Activated CD4-positive, CD25-positive, alpha-beta regulatory T cell treated with anti-CD3 and anti-CD28 coated beads, Interleukin-2, amount 50 U/mL, for 24 hours (primary cell): ENCODE results near the gene FBXO45.
"Not testable (repeated sequence)": the region's sequence is repeated elsewhere in the genome, so short reads cannot be mapped to it uniquely, and the experiment has no call there.

Source experiments
- ATAC-seq, 2 donors: fragments of 150-1000 bp; cut with Tn5 transposase; one replicate each; pipeline ENCODE4 v1.10.0; 2021; ENCODE audit warnings: mild to moderate bottlenecking in 1 of 2, moderate library complexity in 1 of 2

FBXO45 gene, protein sequence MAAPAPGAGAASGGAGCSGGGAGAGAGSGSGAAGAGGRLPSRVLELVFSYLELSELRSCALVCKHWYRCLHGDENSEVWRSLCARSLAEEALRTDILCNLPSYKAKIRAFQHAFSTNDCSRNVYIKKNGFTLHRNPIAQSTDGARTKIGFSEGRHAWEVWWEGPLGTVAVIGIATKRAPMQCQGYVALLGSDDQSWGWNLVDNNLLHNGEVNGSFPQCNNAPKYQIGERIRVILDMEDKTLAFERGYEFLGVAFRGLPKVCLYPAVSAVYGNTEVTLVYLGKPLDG

DNA sequence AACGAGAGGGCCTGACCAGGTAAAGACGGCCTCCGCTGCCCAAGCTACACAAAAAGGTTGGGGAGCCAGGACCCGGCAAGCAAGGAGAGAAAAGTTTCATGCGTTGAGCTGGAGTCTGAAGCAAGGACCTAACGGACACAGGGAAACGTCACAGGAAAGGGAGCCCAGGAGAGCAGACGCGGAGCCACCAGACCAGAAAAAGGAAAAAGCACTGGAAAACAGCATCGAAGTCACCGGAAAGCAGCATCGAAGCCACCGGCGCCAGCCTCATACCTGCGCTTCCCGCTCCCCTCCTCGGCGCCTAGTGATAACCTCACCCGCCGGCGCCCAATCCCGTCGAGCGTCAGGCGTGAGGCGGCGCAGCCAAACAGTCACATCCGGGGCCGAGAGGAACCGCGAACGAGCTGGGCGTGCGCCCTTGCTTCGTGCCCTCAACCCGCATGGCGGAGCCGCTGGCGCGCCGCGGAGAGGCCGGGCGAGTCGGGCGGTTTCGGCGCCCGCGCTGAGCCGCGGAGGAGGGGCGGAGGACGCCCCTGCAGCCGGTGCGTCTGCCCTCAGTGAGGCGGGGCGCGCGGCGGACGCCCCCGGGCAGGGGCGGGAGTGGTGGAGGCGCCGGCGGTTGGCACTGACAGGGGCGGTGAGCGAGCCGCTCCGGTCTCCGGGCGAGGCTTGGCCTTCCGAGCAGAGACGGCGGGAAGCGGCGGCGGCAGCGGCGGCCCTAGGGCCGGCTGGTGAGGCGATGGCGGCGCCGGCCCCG lies at the start of gene FBXO45, which contains the start of gene WDR53:
TSS of gene FBXO45 (plus strand) at position 415 of the 757 bp plus-strand sequence. CDS start at position 740, 325 bp downstream.
TSS of gene WDR53 (minus strand) at position 309 of the 757 bp plus-strand sequence. CDS start 7,079 bp downstream, outside the sequence.
- ATAC-seq: peak; percentile 94

DNA sequence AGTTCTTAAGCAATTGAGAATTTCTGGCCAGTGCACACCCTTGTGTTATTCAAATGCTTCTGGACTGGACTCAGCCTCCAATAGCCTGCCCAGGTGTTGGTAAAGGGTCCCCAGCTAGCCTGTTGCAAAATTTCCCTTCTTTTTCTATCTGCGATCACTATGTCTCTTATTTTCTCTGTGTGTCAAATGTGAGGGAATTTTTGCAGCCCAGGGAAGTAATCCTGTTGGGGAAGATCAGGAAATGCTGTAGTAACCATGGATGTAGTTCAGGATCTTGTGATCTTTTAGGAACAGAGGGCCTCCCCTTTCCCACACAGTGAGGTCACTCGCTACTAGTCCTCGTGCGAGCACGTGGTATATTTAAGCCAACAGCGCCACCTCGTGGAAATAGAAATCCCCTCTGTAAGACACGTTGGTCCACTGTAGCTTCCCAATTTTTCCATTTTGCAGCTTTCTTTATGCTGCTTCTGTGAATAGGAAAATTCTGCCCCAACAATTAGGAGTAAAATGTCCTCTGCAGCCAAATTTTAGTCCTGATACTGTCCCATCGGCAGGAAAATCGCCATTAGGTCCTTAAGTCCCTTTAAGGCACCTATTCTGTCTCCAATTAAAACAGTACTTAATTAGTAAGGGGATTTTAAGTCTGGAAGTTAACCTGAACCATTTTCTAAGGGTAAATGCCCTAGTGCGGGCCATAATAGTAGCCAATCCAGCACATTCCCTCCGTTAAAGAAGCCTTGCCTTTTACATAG lies 49.3 kb upstream of the FBXO45 start:
- peak in 1 of 2 donors; percentile 60 for ATAC-seq

DNA sequence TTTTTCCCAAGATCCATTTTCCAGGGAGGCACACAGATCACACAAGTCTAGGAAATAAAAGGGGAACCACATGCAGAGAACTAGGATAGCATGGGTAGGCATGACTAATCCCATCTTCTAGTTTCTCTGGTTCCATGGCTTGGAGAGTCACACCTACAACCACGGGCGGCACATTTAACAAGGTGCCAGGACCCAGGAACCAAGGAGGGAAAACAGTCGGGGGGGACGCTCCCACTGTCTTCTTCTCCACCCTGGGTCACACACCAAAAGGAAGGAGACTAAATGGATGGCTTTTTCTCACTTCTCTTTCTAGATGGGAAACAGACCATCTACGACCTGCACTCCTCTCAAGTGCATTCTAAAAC lies 48.8 kb upstream of the FBXO45 start:
- no peak for ATAC-seq

DNA sequence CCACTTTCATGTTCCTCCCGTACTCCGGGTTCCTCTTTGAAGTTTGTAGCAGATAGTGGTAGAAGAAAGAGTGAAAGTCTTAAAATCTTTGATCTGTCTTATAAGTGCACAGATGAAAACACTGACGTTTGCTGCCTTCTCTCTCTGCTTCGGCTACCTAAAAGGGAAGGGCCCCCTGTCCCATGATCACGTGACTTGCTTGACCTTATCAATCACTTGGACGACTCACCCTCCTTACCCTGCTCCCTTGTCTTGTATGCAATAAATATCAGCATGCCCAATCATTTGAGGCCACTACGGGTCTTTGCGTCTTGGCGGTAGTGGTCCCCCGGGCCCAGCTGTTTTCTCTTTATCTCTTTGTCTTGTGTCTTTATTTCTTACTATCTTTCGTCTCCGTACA lies 47.2 kb upstream of the FBXO45 start:
- not testable (repeated sequence) for ATAC-seq

DNA sequence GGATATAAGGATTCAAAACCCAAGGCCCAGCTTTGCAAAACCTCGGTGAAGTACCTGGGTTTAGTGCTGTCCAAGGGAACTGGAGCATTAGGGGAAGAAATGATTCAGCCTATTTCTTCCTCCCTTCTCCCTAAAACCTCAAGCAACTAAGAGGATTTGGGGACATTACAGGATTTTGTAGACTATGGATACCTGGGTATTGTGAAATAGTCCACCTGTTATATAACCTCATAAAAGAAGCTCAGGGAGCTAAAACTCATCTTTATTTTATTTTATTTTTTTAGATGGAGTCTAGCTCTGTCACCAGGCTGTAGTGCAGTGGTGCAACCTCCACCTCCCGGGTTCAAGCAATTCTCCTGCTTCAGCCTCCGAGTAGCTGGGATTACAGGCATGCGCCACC lies 44.6 kb upstream of the FBXO45 start:
- ATAC-seq: no peak

DNA sequence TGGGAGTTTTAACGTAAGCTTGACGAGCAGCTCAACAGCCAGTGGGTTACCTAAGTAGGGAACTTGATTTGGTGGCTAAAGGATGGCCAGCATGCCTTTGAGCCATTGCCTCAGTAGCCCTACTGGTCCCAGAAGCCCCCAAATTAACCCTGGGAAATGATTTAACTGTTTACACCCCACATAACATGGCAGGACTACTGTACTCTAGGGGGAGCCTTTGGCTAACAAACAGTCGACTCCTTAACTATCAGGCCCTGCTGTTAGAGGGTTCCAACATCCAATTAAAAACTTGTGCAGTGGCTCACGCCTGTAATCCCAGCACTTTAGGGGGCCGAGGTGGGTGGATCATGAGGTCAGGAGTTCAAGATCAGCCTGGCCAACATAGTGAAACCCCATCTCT lies 43.9 kb upstream of the FBXO45 start:
- no peak for ATAC-seq

DNA sequence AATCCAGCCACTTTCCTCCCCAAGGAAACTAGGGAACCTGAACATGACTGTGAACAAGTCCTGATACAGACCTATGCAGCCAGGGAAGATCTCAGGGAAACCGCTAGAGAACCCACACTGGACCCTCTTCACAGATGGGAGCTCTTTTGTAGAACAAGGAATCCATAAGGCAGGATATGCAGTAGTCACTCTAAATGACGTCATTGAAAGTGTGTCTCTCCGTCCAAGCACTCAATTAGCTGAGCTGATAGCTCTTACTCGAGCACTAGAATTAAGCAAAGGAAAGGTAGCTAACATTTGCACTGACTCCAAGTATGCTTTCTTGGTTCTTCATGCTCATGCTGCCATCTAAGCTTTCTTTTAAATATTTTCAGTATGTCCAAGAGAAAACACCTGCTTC lies 43.3 kb upstream of the FBXO45 start:
- no peak for ATAC-seq

DNA sequence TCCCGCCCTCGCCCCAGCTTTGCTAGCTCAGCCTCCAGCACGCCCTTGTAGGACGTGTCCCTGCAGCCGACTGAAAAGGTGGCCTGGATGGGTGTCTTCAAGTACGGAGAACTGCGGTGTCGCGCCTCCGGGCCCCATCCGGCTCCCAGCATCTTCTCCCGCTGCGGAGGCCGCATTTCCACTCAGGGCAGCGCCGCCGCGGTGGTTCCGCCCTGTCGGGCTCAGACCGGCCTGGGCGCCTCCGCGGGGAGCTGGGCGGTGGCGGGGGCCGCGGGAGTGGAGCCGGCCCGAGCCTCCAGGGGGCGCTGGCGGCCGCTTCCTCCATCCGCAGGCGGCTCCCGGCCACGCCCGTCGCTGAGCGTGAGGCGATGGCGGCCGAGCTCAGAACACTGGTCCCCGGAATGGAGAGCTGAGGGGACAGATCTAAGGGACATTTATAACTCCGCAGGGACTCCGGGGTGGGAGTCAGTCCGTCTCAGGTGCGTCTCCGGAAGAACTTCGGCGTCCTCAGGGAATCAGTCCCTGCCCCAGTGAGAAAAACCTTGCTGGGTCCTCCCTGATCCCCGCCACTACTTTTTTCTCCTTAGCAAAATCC lies 39.7 kb upstream of the FBXO45 start:
- ATAC-seq: peak; percentile 98

DNA sequence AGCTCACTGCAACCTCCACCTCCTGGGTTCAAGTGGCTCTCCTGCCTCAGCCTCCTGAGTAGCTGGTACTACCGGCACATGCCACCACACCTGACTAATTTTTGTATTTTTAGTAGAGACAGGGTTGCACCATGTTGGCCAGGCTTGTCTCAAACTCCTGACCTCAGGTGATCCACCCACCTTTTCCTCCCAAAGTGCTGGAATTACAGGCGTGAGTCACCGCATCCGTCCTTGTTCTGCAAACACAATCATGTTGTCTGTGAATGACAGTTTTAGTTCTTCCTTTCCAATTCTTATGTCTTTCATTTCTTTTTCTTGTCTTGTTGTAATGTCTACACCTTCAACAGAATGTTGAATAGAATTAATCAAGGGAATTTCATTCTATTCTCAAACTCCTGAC lies 37.0 kb upstream of the FBXO45 start:
- no peak for ATAC-seq

DNA sequence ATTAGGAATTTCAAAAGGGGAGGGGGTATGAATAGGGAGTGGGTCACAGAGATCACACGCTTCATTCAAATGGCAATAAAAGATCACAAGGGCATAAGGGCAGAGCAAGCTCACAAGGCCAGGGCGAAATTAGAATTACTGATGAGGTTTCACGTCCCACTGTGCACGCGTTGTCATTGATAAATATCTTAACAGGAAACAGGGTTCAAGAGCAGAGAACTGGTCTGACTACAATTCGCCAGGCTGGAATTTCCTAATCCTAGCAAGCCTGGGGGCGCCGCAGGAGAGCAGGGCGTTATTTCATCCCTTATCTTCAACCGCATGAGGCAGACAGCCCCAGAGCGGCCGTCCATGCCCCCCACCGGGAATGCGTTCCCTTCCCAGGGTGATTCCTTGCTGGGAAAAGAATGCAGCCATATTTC lies 35.2 kb upstream of the FBXO45 start:
- no peak for ATAC-seq

DNA sequence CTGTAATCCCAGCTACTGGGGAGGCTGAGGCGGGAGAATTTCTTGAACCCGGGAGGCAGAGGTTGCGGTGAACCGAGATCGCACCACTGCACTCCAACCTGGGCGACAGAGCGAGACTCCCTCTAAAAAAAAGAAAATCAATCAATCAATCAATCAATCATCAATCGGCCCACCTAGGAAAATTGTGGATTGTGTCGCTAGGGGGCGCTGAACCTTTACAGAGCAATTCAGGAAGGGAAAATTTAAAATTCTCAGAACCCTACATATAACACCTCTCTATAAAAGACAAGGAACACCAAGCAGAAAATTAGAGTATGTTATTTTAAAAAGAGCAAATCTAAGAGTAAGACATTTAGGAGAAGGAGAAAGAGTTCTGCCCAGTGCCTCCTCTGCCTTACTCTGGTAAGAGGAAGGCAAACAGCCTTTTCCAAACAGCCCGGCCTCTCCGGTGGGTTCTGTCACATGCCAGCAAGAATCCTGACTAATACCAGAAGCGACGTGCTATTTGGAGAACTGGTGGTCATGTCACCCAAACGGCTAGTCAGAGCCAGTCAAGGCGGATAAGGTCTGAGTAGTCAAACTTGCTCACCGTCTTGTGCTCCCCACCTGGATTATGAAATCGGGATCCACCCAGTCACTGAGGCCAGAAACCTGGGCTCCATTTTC lies 31.0 kb upstream of the FBXO45 start:
- ATAC-seq: no peak

DNA sequence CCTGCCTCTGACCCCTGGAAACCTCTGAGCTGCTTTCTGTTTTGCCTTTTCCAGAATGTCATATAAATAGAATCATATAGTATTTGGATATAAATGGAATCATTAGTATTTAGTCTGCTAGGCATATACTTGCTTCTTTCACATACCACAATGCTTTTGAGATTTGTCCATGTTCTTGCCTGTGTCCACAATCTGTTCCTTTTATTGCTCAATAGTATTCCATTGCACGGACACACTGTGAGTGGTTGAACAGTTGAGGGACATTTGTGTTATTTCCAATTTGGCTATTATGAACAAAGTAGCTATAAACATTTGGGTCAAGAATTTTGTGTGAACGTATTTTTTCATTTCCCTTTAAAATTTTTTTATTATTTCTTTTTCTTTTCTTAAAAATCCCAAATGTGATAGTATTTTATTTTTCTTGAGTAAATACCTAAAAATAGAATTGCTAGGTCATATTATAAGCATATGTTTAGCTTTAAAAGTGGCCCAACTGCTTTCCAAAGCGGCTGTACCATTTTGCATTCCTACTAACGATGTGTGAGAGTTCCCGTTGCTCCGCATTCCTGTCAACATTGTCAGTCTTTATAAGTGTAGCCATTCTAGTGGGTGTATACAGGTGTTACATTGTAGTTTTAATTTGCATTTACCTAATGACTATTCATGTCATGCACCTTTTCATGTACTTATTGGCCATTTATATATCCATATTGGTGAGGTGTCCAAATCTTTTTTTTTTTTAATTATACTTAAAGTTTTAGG lies 26.6 kb upstream of the FBXO45 start:
- no peak for ATAC-seq

DNA sequence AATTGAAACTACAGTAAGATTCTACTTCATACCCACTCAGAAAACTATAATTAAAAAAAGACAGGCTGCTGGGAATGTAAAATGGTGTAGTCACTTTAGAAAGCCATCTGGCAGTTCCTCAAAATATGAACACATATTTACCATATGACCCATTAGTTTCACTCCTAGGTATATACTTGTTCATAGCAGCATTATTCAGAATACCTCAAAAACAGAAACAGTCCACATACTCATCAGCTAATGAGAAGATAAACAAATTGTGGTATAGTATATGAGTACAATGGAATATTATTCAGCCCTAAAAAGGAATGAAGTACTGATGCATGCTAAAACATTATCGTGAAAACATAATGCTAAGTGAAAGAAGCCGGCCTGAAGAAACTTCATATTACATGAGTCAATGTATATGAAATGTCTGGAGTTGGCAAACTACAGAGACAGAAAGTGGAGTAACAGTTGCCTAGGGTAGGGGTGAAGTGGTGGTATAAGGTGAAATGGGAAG lies 23.9 kb upstream of the FBXO45 start:
- ATAC-seq: peak in 1 of 2 donors; percentile 60

DNA sequence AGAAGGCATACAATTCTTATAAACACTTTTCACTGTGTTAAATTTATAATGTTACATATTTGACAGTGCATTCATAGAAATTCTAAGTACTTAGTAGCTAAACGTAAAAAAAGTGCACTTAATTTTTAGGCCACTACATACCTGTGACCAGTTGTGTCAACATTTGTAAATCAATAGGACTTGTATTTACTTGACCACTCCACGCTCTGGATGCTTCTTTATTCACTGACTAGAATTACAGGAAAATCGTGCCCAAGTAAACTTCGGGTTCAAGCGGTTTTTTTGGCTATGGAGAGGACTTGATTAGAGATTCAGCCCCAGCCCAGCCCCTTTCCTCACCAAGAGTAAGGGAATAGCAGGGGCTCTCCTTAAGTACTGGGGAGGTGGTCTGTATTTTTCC lies 21.9 kb upstream of the FBXO45 start:
- no peak for ATAC-seq

DNA sequence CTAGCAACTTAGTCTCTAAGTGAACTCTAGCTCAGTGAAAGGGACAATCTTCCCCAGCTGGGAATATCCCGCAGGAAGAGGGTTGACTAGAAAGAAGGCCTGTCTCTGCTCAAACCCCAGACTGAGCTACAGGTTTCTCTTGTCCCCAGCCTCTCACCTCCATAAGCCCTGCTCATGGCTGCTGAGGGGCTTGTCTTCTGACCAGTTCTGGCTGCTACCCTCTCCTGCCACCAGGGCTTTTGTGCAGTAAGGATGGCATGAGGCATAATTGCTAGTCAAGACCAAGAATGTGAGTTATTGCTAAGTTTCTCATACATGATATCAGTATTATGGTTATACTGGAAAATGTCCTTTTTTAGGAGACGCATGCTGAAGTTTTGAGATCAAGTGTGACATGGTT lies 21.4 kb upstream of the FBXO45 start:
- ATAC-seq: no peak

DNA sequence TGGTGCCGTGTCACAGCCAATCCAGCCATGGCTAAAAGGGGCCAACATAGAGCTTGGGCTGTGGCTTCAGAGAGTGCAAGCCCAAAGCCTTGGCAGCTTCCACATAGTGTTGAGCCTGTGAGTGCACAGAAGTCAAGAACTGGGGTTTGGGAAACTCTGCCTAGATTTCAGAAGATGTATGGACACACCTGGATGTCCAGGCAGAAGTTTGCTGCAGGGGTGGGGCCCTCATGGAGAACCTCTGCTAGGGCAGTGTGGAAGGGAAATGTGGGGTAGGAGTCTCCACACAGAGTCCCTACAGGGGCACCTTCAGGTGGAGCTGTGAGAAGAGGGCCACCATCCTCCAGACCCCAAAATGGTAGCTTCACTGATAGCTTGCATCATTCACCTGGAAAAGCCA lies 19.1 kb upstream of the FBXO45 start:
- not testable (repeated sequence) for ATAC-seq

DNA sequence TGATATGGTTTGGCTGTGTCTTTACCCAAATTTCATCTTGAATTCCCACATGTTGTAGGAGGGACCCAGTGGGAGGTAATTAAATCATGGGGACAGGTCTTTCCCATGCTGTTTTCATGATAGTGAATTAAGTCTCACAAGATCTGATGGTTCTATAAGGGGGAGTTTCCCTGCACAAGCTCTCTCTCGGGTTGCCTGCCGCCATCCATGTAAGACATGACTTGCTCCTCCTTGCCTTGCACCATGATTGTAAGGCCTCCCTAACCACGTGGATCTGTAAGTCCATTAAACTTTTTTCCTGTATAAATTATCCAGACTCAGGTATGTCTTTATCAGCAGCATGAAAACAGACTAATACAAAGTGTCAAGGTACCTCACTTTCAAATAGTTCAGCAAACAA lies 18.3 kb upstream of the FBXO45 start:
- not testable (repeated sequence) for ATAC-seq

DNA sequence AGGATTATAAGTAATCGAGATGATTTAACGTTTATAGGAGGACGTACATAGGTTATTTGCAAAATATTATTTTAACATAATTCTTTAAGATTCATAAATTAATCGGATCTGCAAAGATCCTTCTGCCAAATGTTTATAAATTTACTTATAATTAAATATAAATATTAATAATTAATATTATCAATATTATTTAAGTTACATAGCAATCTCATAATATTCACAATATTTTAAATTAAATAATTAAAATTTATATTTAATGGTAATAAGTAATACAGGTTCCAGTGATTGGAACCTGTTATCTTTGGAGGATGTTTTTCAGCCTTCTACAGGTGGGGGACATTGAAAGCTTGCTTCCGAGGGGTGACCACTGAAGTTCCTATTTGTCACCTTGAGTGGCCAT lies 16.2 kb upstream of the FBXO45 start:
- ATAC-seq: no peak

DNA sequence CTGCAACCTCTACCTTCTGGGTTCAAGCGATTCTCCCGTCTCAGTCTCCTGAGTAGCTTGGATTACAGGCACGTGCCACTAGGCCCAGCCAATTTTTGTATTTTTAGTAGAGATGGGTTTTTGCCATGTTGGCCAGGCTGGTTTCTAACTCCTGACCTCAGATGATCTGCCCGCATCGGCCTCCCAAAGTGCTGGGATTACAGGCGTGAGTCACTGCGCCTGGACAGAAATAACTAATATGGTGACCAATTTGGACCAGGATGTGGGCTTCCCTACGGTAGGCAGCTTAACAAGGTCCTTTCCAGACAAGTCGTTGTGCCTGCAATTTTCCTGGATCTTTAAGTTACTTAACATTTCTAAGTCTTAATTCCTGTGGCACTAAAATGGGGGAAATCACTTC lies 14.9 kb upstream of the FBXO45 start:
- ATAC-seq: no peak

DNA sequence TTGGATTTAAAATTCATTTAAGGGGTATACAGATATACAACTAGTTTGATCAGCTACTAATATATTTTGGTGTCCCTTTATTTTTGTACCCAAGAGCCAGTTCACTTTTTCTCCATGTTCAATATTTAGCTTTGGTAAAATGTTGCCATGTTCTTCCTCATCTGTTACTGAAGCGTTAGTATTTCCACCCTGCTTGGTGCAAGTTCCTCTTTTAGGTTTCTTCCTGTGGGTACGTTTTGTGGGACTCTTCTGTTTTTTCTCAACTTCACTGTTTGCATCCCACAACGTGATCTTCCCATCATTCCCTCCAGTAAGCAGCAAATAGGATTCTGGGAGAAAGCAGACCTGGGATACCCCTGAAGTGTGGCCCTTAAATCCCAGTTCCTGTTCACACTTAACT lies 14.3 kb upstream of the FBXO45 start:
- no peak for ATAC-seq

DNA sequence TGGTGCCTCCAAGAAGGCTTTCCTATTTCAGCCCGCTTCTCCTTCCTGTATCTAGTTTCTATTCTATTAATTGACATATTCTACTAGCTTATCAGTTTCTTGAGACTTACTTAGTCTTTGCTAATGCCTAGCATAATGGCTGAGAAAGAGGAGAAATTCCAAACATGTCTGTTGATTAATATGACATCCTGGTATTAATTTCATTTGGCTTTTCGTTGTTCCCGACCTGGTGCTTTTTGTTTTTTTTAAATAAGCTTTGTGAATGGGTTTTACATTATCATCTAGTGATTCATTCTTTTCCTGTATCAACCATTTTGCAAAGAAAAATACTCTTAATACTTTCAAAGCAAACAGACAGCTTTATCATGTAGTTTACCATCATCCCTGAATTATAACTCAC lies 13.2 kb upstream of the FBXO45 start:
- no peak for ATAC-seq

DNA sequence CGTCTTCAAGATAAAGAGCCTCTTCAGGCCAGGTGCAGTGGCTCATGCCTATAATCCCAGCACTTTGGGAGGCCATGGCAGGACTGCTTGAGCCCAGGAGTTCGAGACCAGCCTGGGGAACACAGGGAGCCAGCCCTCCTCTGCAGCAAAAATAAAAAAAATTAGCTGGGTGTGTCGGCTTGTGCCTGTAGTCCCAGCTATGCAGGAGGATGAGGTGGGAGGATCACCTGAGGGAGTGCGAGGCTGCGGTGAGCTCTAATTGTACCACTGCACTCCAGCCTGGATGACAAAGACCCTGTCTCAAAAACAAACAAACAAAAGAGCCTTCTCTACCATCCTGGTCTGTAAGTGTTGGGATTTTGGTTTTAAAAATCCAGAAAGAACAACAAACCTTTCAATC lies 11.2 kb upstream of the FBXO45 start:
- ATAC-seq: no peak
